Breast epithelium (tissue), 3 donors: ENCODE data around the gene FBXW4.

Experiments
- POLR2AphosphoS5 ChIP-seq, 3 donors: sonication (generic); formaldehyde crosslinking; IDR thresholded peaks; one replicate each; pipeline ENCODE4 v1.6.1; 2017; ENCODE audit warnings: antibody characterized with exemption in 3 of 3
- TF ChIP-seq, protein P1 (sequence below), 3 donors: fragments of 450-650 bp; IDR thresholded peaks; one replicate each; pipeline ENCODE4 v1.5.1; 2016 to 2017; ENCODE audit warnings: antibody characterized with exemption in 3 of 3, mild to moderate bottlenecking in 3 of 3, moderate library complexity in 3 of 3

DNA sequence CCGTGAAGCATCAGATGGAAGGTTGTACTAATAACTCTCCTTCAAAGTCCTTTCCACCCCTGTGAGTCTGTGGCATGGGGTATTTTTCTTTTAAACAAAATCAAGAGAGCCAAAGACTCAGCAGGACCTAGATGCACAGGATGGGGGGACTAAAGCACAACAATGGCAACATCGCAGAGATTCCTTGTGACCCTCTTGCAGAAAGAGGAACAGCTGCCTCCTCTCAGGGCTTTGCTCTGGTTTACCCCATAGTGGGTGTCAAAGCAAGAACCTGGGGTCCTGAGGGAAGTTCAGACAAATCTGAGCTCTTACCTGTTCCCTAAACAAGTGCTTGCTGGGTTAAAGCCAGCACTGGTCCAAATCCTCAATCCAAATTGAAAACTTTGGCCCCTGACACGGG is 41.7 kb upstream of the FBXW4 start:
- TF ChIP-seq, protein P1, sequence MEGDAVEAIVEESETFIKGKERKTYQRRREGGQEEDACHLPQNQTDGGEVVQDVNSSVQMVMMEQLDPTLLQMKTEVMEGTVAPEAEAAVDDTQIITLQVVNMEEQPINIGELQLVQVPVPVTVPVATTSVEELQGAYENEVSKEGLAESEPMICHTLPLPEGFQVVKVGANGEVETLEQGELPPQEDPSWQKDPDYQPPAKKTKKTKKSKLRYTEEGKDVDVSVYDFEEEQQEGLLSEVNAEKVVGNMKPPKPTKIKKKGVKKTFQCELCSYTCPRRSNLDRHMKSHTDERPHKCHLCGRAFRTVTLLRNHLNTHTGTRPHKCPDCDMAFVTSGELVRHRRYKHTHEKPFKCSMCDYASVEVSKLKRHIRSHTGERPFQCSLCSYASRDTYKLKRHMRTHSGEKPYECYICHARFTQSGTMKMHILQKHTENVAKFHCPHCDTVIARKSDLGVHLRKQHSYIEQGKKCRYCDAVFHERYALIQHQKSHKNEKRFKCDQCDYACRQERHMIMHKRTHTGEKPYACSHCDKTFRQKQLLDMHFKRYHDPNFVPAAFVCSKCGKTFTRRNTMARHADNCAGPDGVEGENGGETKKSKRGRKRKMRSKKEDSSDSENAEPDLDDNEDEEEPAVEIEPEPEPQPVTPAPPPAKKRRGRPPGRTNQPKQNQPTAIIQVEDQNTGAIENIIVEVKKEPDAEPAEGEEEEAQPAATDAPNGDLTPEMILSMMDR (IDR thresholded peaks at IDR 0.05), result no peak
- TF ChIP-seq POLR2AphosphoS5 (IDR thresholded peaks at IDR 0.05), result no peak
